Activated CD4-positive, alpha-beta memory T cell treated with anti-CD3 and anti-CD28 coated beads for 36 hours (primary cell): ENCODE results near the gene ARTN. TPM values are rescaled to one million over a fixed set of nuclear protein-coding genes. Genes with fewer than 3 reads are reported as not detected.

ENCODE experiments used
- CTCF ChIA-PET: fragments of 350-600 bp; sonication (Branson Sonifier 250); formaldehyde crosslinking; loops from one replicate; lab custom pipeline; 2021; ENCODE audit warnings: antibody characterized with exemption, inconsistent platforms; lab: Charles Lee
- POLR2A ChIA-PET: fragments of 350-600 bp; sonication (Branson Sonifier 250); formaldehyde crosslinking; loops from one replicate; lab custom pipeline; 2021; ENCODE audit warnings: antibody characterized with exemption; lab: Charles Lee
- DNase-seq: peaks from one replicate; pipeline ENCODE4 v3.0.0-alpha.2; 2020
- H3K27ac Mint-ChIP-seq: one replicate; pipeline ENCODE4 v1.8.0; 2021; ENCODE audit warnings: mixed read lengths
- H3K27me3 Mint-ChIP-seq: one replicate; pipeline ENCODE4 v1.8.0; 2021; ENCODE audit warnings: mixed read lengths
- H3K36me3 Mint-ChIP-seq: one replicate; pipeline ENCODE4 v1.8.0; 2021; ENCODE audit warnings: mixed read lengths
- H3K4me1 Mint-ChIP-seq: one replicate; pipeline ENCODE4 v1.8.0; 2021; ENCODE audit warnings: low read depth, mixed read lengths
- H3K4me3 Mint-ChIP-seq: one replicate; pipeline ENCODE4 v1.8.0; 2021; ENCODE audit warnings: mild to moderate bottlenecking, mixed read lengths
- H3K9me3 Mint-ChIP-seq: one replicate; pipeline ENCODE4 v1.8.0; 2021; ENCODE audit warnings: mixed read lengths
- intact Hi-C: fragments of 100-400 bp; cut with micrococcal nuclease; formaldehyde crosslinking; loops from one replicate; pipeline ENCODE4 v1.15.1; 2023
- total RNA-seq, 2 experiments: library from RNA; stranded (reverse); gene quantifications; one replicate each; pipeline ENCODE4 v1.2.3, GENCODE V29; 2021

Gene ARTN, protein sequence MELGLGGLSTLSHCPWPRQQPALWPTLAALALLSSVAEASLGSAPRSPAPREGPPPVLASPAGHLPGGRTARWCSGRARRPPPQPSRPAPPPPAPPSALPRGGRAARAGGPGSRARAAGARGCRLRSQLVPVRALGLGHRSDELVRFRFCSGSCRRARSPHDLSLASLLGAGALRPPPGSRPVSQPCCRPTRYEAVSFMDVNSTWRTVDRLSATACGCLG
- not detected for total RNA-seq

DNA sequence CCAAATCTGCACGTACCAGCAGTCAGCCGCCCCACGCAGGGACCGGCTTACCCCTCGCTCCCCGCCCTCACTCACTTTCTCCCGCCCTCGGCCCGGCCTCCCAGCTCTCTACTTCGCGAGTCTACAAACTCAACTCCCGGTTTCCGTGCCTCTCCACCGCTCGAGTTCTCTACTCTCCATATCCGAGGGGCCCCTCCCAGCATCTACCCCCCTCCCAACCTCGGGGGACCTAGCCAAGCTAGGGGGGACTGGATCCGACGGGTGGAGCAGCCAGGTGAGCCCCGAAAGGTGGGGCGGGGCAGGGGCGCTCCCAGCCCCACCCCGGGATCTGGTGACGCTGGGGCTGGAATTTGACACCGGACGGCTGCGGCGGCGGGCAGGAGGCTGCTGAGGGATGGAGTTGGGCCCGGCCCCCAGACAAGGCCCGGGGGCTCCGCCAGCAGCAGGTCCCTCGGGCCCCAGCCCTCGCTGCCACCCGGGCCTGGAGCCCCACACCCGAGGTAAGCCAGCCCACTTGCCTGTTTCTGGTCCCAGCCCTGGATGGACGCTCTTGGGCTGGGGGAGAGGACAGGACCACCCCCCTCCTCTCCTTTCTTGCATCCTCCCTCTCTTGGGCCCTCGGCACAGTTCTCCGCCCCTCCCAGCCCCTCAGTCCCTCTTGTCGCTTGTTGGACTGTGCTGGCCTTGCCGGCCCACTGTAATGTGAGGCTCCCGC, at the start of gene ARTN:
ARTN (plus strand) TSS at position 416 of the 715 bp plus-strand sequence. CDS start 1,856 bp downstream, outside the sequence.
- H3K27me3 Mint-ChIP-seq, result peaks cover 28% of the 10 kb centered on the region
- DNase-seq, result no peak
- H3K4me3 Mint-ChIP-seq, result no peak within 1 kb of the TSS
- no peaks in the 10 kb centered on the region for H3K9me3 Mint-ChIP-seq
- peaks cover 3% of the 10 kb centered on the region for H3K36me3 Mint-ChIP-seq
- CTCF ChIA-PET, result interaction anchor here (0.6 to 8.4 kb wide), 29 partner anchors 10 to 706 kb away, joined by 3 to 312 read pairs (median 9); partner anchors contain the start of genes ATP6V0B, DPH2, IPO13 and PTPRF
- POLR2A ChIA-PET, result interaction anchor here (0.8 to 2.5 kb wide), 3 partner anchors 13 to 170 kb away, joined by 3 to 7 read pairs (median 5); partner anchors contain the start of gene DPH2
- intact Hi-C loops, result loop anchor here (1.0 kb wide), 2 partner anchors 170 to 404 kb away; no protein-coding TSS in a partner anchor
- no peak within 1 kb of the TSS for H3K27ac Mint-ChIP-seq
- peaks cover 17% of the 10 kb centered on the region for H3K4me1 Mint-ChIP-seq

DNA sequence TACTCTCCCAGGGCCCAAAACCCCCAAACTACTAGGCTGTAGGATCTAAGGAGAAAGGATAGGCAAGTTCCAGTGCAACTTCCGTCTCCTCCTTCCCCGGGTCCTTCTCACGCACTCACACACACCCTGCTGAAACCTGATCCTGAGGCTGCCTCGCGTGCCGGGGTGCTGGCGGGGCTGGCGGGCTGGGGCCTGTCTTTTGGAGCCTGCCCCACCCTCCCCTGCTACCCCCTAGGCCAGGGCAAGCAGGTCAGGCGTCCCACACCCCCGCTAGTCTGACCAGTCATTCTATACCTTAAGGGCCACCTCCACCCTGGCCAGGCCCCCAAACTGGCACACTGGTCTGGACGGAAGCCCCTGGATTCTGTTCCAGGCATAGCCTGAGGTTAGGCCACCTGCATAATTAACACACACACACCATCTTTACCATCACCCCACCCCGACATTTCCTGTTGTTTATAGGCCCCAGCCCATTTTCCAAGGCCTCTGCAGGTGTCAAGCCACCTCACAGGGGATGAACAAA, 48.3 kb upstream of the ARTN start:
- no peak overlapping the region for H3K4me3 Mint-ChIP-seq
- H3K36me3 Mint-ChIP-seq, result no peaks in the 10 kb centered on the region
- intact Hi-C loops, result no loop called here
- ChIA-PET CTCF (interaction anchor here (2.2 kb wide), 1 partner anchor 49 kb away, joined by 5 read pairs; no protein-coding TSS in a partner anchor), POLR2A (no interaction called here)
- no peaks in the 10 kb centered on the region for H3K4me1 Mint-ChIP-seq
- H3K9me3 Mint-ChIP-seq, result no peaks in the 10 kb centered on the region
- no peaks in the 10 kb centered on the region for H3K27me3 Mint-ChIP-seq
- H3K27ac Mint-ChIP-seq, result no peak overlapping the region
- no peak for DNase-seq

DNA sequence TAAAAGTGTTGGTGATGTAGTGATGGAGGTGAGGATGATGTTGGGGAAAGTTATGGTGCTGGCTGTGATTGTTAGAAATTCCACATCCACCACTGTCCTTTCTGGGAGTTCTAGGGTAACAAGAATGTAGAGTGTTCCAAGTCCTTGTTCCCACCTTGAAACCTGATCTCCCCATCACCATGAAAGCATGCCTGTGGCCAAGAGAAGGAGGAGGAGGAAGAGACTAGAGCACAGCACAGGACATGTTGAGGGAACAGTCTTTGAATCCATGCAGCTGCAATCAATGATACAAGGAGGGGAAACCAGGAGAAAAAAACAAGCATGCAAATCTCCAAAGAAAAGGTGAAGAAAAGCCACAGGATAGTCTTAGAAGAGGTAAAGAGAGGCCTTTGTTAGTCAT, 45.9 kb upstream of the ARTN start:
- H3K4me3 Mint-ChIP-seq, result no peak overlapping the region
- no peak overlapping the region for H3K27ac Mint-ChIP-seq
- H3K4me1 Mint-ChIP-seq, result no peaks in the 10 kb centered on the region
- intact Hi-C loops, result no loop called here
- ChIA-PET CTCF (no interaction called here), POLR2A (no interaction called here)
- H3K9me3 Mint-ChIP-seq, result no peaks in the 10 kb centered on the region
- H3K27me3 Mint-ChIP-seq, result no peaks in the 10 kb centered on the region
- DNase-seq, result no peak
- no peaks in the 10 kb centered on the region for H3K36me3 Mint-ChIP-seq

GRCh38 chr1:43890815-43891214, 42.8 kb upstream of the ARTN start:
- Mint-ChIP-seq H3K4me1 (no peaks in the 10 kb centered on the region), H3K27ac (no peak overlapping the region), H3K27me3 (no peaks in the 10 kb centered on the region), H3K36me3 (peaks cover 5% of the 10 kb centered on the region), H3K9me3 (no peaks in the 10 kb centered on the region), H3K4me3 (no peak overlapping the region)
- intact Hi-C loops, result no loop called here
- POLR2A ChIA-PET, result no interaction called here
- CTCF ChIA-PET, result interaction anchor here (1.5 kb wide), 1 partner anchor 44 kb away, joined by 4 read pairs; no protein-coding TSS in a partner anchor
- DNase-seq, result no peak

- H3K36me3 Mint-ChIP-seq, result peaks cover 13% of the 10 kb centered on the region
- no peak for DNase-seq
- no peak overlapping the region for H3K4me3 Mint-ChIP-seq
- CTCF ChIA-PET, result no interaction called here
- H3K27ac Mint-ChIP-seq, result no peak overlapping the region
- POLR2A ChIA-PET, result no interaction called here
- H3K9me3 Mint-ChIP-seq, result no peaks in the 10 kb centered on the region
- intact Hi-C loops, result no loop called here
- H3K4me1 Mint-ChIP-seq, result no peaks in the 10 kb centered on the region
- H3K27me3 Mint-ChIP-seq, result no peaks in the 10 kb centered on the region
Measured at GRCh38 chr1:43893006-43893405, 40.6 kb upstream of the ARTN start.

DNA sequence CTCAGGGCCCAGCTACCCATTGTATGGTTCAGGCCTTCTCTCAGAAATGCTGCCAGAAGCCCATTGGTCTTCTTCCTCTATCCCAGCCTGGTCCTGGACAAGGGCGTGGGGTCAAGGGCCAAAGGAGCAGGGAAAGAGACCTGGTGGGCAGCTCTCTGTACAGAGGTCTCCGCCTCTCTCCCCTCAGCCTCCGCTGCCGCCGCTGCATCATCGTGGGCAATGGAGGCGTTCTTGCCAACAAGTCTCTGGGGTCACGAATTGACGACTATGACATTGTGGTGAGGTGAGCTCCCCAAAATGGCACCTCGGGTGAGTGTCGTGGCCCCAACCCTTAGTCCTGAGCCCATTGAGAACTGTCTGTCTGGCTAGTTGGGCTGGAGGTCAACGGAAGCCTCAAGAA, 34.6 kb upstream of the ARTN start:
- Mint-ChIP-seq H3K36me3 (peaks cover 17% of the 10 kb centered on the region), H3K27me3 (no peaks in the 10 kb centered on the region), H3K9me3 (no peaks in the 10 kb centered on the region), H3K4me1 (no peaks in the 10 kb centered on the region), H3K4me3 (no peak overlapping the region), H3K27ac (no peak overlapping the region)
- no peak for DNase-seq
- POLR2A ChIA-PET, result no interaction called here
- CTCF ChIA-PET, result interaction anchor here (2.1 kb wide), 1 partner anchor 35 kb away, joined by 6 read pairs; the partner anchor contains the start of gene ARTN
- intact Hi-C loops, result no loop called here

DNA sequence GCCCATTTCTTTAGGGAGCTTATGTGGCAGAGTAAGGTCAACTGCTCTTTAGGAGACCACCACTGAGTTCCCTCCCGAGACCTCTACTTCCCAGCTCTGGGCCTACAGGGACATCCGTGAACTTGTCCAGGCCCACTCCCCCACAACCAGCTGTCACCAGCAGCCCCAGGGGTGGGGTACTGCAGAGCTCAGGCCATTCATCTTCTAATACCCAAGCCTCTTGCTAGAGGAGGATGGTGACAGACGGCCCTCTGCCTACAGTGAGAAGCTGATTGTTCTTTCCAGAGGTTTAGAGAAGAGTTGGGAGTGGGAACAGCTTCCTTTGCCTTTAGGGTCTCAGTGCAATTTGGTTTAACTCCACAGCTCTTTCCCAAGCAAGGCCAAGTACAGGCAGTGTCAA, 33.2 kb upstream of the ARTN start:
- Mint-ChIP-seq H3K9me3 (no peaks in the 10 kb centered on the region), H3K36me3 (peaks cover 12% of the 10 kb centered on the region), H3K4me3 (no peak overlapping the region), H3K27me3 (no peaks in the 10 kb centered on the region), H3K27ac (no peak overlapping the region), H3K4me1 (no peaks in the 10 kb centered on the region)
- intact Hi-C loops, result no loop called here
- DNase-seq, result no peak
- POLR2A ChIA-PET, result no interaction called here
- CTCF ChIA-PET, result interaction anchor here (2.1 kb wide), 1 partner anchor 34 kb away, joined by 6 read pairs; the partner anchor contains the start of gene ARTN

GRCh38 chr1:43901196-43901961, 32.2 kb upstream of the ARTN start:
- Mint-ChIP-seq H3K27me3 (no peaks in the 10 kb centered on the region), H3K36me3 (peaks cover 9% of the 10 kb centered on the region), H3K9me3 (no peaks in the 10 kb centered on the region), H3K27ac (no peak overlapping the region), H3K4me3 (no peak overlapping the region), H3K4me1 (no peaks in the 10 kb centered on the region)
- ChIA-PET POLR2A (no interaction called here), CTCF (interaction anchor here (2.1 kb wide), 1 partner anchor 33 kb away, joined by 6 read pairs; the partner anchor contains the start of gene ARTN)
- DNase-seq, result no peak
- intact Hi-C loops, result no loop called here

DNA sequence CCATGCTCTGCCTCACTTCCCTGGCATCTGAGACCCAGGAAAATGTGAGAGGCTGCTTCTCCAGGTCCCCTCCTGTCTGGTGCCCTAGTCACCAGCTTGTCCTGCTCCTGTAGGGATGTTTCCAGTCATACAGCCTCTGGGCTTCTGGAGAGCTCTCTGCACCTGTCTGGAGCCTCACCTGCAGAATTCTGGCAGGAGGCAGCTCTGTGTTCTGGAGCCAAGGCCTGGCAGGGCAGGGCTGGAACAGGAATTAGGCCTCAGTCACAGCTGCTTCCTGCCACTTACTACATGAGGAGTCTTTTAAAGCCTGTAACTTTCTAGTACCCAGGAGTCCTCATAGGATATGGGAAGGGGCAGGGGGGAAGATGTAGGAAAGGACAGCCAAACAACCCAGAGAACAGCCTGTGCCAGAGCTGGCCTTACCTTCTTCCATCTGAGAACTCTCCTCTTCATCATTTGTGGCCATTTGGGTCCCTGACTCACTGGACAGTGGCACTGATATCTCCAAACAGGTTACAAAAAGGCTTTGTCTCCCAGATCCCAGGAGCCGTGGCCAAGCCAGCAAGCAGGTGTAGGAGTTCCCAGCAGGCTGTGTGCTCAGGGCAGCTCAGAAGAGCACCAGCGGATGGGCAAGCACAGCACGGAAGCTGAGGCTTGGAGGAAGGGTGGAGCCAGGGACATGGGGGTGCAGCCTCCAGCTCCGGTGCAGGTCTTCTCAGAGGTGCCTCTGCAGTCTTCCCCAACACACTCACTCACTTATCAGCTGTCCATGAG, 31.4 kb upstream of the ARTN start:
- ChIA-PET CTCF (interaction anchor here (1.2 kb wide), 1 partner anchor 32 kb away, joined by 4 read pairs; no protein-coding TSS in a partner anchor), POLR2A (no interaction called here)
- no peaks in the 10 kb centered on the region for H3K27me3 Mint-ChIP-seq
- no peak overlapping the region for H3K4me3 Mint-ChIP-seq
- H3K36me3 Mint-ChIP-seq, result peaks cover 6% of the 10 kb centered on the region
- H3K9me3 Mint-ChIP-seq, result no peaks in the 10 kb centered on the region
- intact Hi-C loops, result no loop called here
- no peak overlapping the region for H3K27ac Mint-ChIP-seq
- H3K4me1 Mint-ChIP-seq, result no peaks in the 10 kb centered on the region
- DNase-seq, result no peak

GRCh38 chr1:43904660-43905551, 28.7 kb upstream of the ARTN start:
- CTCF ChIA-PET, result no interaction called here
- H3K27ac Mint-ChIP-seq, result no peak overlapping the region
- no peaks in the 10 kb centered on the region for H3K4me1 Mint-ChIP-seq
- H3K27me3 Mint-ChIP-seq, result no peaks in the 10 kb centered on the region
- no peak for DNase-seq
- H3K9me3 Mint-ChIP-seq, result no peaks in the 10 kb centered on the region
- H3K4me3 Mint-ChIP-seq, result no peak overlapping the region
- intact Hi-C loops, result no loop called here
- H3K36me3 Mint-ChIP-seq, result peaks cover 2% of the 10 kb centered on the region
- POLR2A ChIA-PET, result no interaction called here
